ENCODE measurements around the gene PDIK1L. TPM values are rescaled to one million over a fixed set of nuclear protein-coding genes. Genes with fewer than 3 reads are reported as not detected.

Gene PDIK1L
- total RNA-seq, 1 experiment from 2014 or later: 11.0 TPM

GRCh38 chr1:26145041-26145959, 33.7 kb downstream of the PDIK1L start:
- Histone ChIP-seq H3K4me1 (ENCODE audit: low read length) (no peaks in the 10 kb centered on the region), H3K9me2 (replicated peaks; ENCODE audit: insufficient read depth, low read length) (no peaks in the 10 kb centered on the region), H3K36me3 (ENCODE audit: insufficient read depth, low read length) (no peaks in the 10 kb centered on the region), H3K79me2 (ENCODE audit: low read length) (no peaks in the 10 kb centered on the region), H3K27ac (ENCODE audit: low read length) (no peak overlapping the region), H3K9me3 (ENCODE audit: low read length) (no peaks in the 10 kb centered on the region), H4K20me1 (ENCODE audit: insufficient read depth, low read depth, low read length) (no peaks in the 10 kb centered on the region), H3K4me2 (ENCODE audit: low read depth, low read length, poor library complexity, severe bottlenecking) (no peak overlapping the region), H3K27me3 (ENCODE audit: low read length) (no peaks in the 10 kb centered on the region), H2AFZ (ENCODE audit: low read length) (no peak overlapping the region), H3K4me3 (ENCODE audit: low read length) (no peak overlapping the region), H3K9ac (ENCODE audit: low read length) (no peak overlapping the region)
- DNase-seq: peak; percentile 86

GRCh38 chr1:26145960-26146294, 34.3 kb downstream of the PDIK1L start:
- Histone ChIP-seq H3K4me1 (ENCODE audit: low read length) (no peaks in the 10 kb centered on the region), H3K4me2 (ENCODE audit: low read depth, low read length, poor library complexity, severe bottlenecking) (no peak overlapping the region), H3K27ac (ENCODE audit: low read length) (no peak overlapping the region), H3K27me3 (ENCODE audit: low read length) (no peaks in the 10 kb centered on the region), H3K9ac (ENCODE audit: low read length) (no peak overlapping the region), H3K4me3 (ENCODE audit: low read length) (no peak overlapping the region), H3K79me2 (ENCODE audit: low read length) (no peaks in the 10 kb centered on the region), H3K36me3 (ENCODE audit: insufficient read depth, low read length) (no peaks in the 10 kb centered on the region), H3K9me3 (ENCODE audit: low read length) (no peaks in the 10 kb centered on the region), H2AFZ (ENCODE audit: low read length) (no peak overlapping the region), H4K20me1 (ENCODE audit: insufficient read depth, low read depth, low read length) (no peaks in the 10 kb centered on the region), H3K9me2 (replicated peaks; ENCODE audit: insufficient read depth, low read length) (no peaks in the 10 kb centered on the region)
- no peak for DNase-seq

GRCh38 chr1:26148887-26149286, 37.3 kb downstream of the PDIK1L start:
- Histone ChIP-seq H3K9me3 (ENCODE audit: low read length) (no peaks in the 10 kb centered on the region), H3K4me3 (ENCODE audit: low read length) (no peak overlapping the region), H3K4me2 (ENCODE audit: low read depth, low read length, poor library complexity, severe bottlenecking) (no peak overlapping the region), H4K20me1 (ENCODE audit: insufficient read depth, low read depth, low read length) (no peaks in the 10 kb centered on the region), H3K36me3 (ENCODE audit: insufficient read depth, low read length) (no peaks in the 10 kb centered on the region), H3K79me2 (ENCODE audit: low read length) (no peaks in the 10 kb centered on the region), H3K9me2 (replicated peaks; ENCODE audit: insufficient read depth, low read length) (no peaks in the 10 kb centered on the region), H3K27ac (ENCODE audit: low read length) (no peak overlapping the region), H3K4me1 (ENCODE audit: low read length) (no peaks in the 10 kb centered on the region), H2AFZ (ENCODE audit: low read length) (no peak overlapping the region), H3K9ac (ENCODE audit: low read length) (no peak overlapping the region), H3K27me3 (ENCODE audit: low read length) (no peaks in the 10 kb centered on the region)
- DNase-seq: no peak

GRCh38 chr1:26153966-26154532, 42.4 kb downstream of the PDIK1L start:
- no peaks in the 10 kb centered on the region for H3K79me2 ChIP-seq (ENCODE audit: low read length)
- no peak overlapping the region for H3K27ac ChIP-seq (ENCODE audit: low read length)
- H3K36me3 ChIP-seq (ENCODE audit: insufficient read depth, low read length): no peaks in the 10 kb centered on the region
- no peak overlapping the region for H2AFZ ChIP-seq (ENCODE audit: low read length)
- H3K9me3 ChIP-seq (ENCODE audit: low read length): no peaks in the 10 kb centered on the region
- no peak overlapping the region for H3K4me2 ChIP-seq (ENCODE audit: low read depth, low read length, poor library complexity, severe bottlenecking)
- no peak for DNase-seq
- H3K4me3 ChIP-seq (ENCODE audit: low read length): no peak overlapping the region
- H3K27me3 ChIP-seq (ENCODE audit: low read length): no peaks in the 10 kb centered on the region
- H3K9ac ChIP-seq (ENCODE audit: low read length): no peak overlapping the region
- no peaks in the 10 kb centered on the region for H3K9me2 ChIP-seq (replicated peaks; ENCODE audit: insufficient read depth, low read length)
- no peaks in the 10 kb centered on the region for H3K4me1 ChIP-seq (ENCODE audit: low read length)
- H4K20me1 ChIP-seq (ENCODE audit: insufficient read depth, low read depth, low read length): no peaks in the 10 kb centered on the region

- Histone ChIP-seq H3K4me3 (ENCODE audit: low read length) (no peak overlapping the region), H4K20me1 (ENCODE audit: insufficient read depth, low read depth, low read length) (no peaks in the 10 kb centered on the region), H3K9me2 (replicated peaks; ENCODE audit: insufficient read depth, low read length) (no peaks in the 10 kb centered on the region), H3K4me1 (ENCODE audit: low read length) (no peaks in the 10 kb centered on the region), H3K4me2 (ENCODE audit: low read depth, low read length, poor library complexity, severe bottlenecking) (no peak overlapping the region), H3K79me2 (ENCODE audit: low read length) (no peaks in the 10 kb centered on the region), H2AFZ (ENCODE audit: low read length) (no peak overlapping the region), H3K36me3 (ENCODE audit: insufficient read depth, low read length) (no peaks in the 10 kb centered on the region), H3K27me3 (ENCODE audit: low read length) (no peaks in the 10 kb centered on the region), H3K9me3 (ENCODE audit: low read length) (no peaks in the 10 kb centered on the region), H3K9ac (ENCODE audit: low read length) (no peak overlapping the region), H3K27ac (ENCODE audit: low read length) (no peak overlapping the region)
- DNase-seq: no peak
Measured at GRCh38 chr1:26154750-26155149, 43.1 kb downstream of the PDIK1L start.

GRCh38 chr1:26155370-26156284, 44.0 kb downstream of the PDIK1L start:
- no peak overlapping the region for H3K27ac ChIP-seq (ENCODE audit: low read length)
- no peaks in the 10 kb centered on the region for H3K27me3 ChIP-seq (ENCODE audit: low read length)
- no peaks in the 10 kb centered on the region for H3K9me2 ChIP-seq (replicated peaks; ENCODE audit: insufficient read depth, low read length)
- H2AFZ ChIP-seq (ENCODE audit: low read length): no peak overlapping the region
- H3K9me3 ChIP-seq (ENCODE audit: low read length): no peaks in the 10 kb centered on the region
- H3K36me3 ChIP-seq (ENCODE audit: insufficient read depth, low read length): no peaks in the 10 kb centered on the region
- H3K9ac ChIP-seq (ENCODE audit: low read length): no peak overlapping the region
- no peaks in the 10 kb centered on the region for H3K4me1 ChIP-seq (ENCODE audit: low read length)
- no peak overlapping the region for H3K4me2 ChIP-seq (ENCODE audit: low read depth, low read length, poor library complexity, severe bottlenecking)
- DNase-seq: no peak
- H3K79me2 ChIP-seq (ENCODE audit: low read length): no peaks in the 10 kb centered on the region
- no peak overlapping the region for H3K4me3 ChIP-seq (ENCODE audit: low read length)
- no peaks in the 10 kb centered on the region for H4K20me1 ChIP-seq (ENCODE audit: insufficient read depth, low read depth, low read length)

GRCh38 chr1:26156285-26157038, 44.8 kb downstream of the PDIK1L start:
- H3K9ac ChIP-seq (ENCODE audit: low read length): no peak overlapping the region

More at GRCh38 chr1:26156285-26157038, 44.8 kb downstream of the PDIK1L start:
- no peaks in the 10 kb centered on the region for H3K36me3 ChIP-seq (ENCODE audit: insufficient read depth, low read length)
- peak; percentile 48 for DNase-seq
- H3K27me3 ChIP-seq (ENCODE audit: low read length): no peaks in the 10 kb centered on the region
- H3K79me2 ChIP-seq (ENCODE audit: low read length): no peaks in the 10 kb centered on the region
- no peak overlapping the region for H2AFZ ChIP-seq (ENCODE audit: low read length)
- no peaks in the 10 kb centered on the region for H3K9me2 ChIP-seq (replicated peaks; ENCODE audit: insufficient read depth, low read length)
- H3K4me2 ChIP-seq (ENCODE audit: low read depth, low read length, poor library complexity, severe bottlenecking): no peak overlapping the region
- H3K27ac ChIP-seq (ENCODE audit: low read length): no peak overlapping the region
- H3K9me3 ChIP-seq (ENCODE audit: low read length): no peaks in the 10 kb centered on the region
- no peaks in the 10 kb centered on the region for H3K4me1 ChIP-seq (ENCODE audit: low read length)
- no peak overlapping the region for H3K4me3 ChIP-seq (ENCODE audit: low read length)
- no peaks in the 10 kb centered on the region for H4K20me1 ChIP-seq (ENCODE audit: insufficient read depth, low read depth, low read length)

Measured in Karpas-422 (cell line).